H1 (cell line): ENCODE data around the gene CDH11. TPM values are rescaled to one million over a fixed set of nuclear protein-coding genes. Genes with fewer than 3 reads are reported as not detected.

Experiments
- CTCF ChIA-PET: fragments of 300-600 bp; sonication (Branson Sonifier 250); formaldehyde crosslinking; loops from one replicate; lab custom pipeline; 2021; ENCODE audit not compliant: partially characterized antibody; lab: Charles Lee
- POLR2A ChIA-PET: fragments of 300-600 bp; sonication (Branson Sonifier 250); formaldehyde crosslinking; loops from one replicate; lab custom pipeline; 2021; ENCODE audit warnings: inconsistent platforms; ENCODE audit not compliant: partially characterized antibody; lab: Charles Lee
- DNase-seq, 2 experiments: peaks; one replicate each; pipeline versions ENCODE4 v3.0.0 to v3.0.0-alpha.2; 2010 to 2022; ENCODE audit warnings: low spot score in 2 of 2, low read depth in 1 of 2, mixed read lengths in 1 of 2
- FAIRE-seq: peaks from 2 replicates; lab custom pipeline; 2011; peaks lifted over from hg19 to GRCh38; lab: Jason Lieb, UNC
- H2AFZ ChIP-seq: 2 replicates; pipeline ENCODE4 v1.8.1; 2012; ENCODE audit warnings: low read length, inconsistent platforms
- H2AK5ac ChIP-seq: 2 replicates; pipeline ENCODE4 v1.6.1; 2013; ENCODE audit warnings: low read depth, low read length
- H2BK120ac ChIP-seq: replicated peaks from 2 replicates; pipeline ENCODE3; 2013; ENCODE audit warnings: low read depth, low read length, inconsistent platforms
- H2BK12ac ChIP-seq: 2 replicates; pipeline ENCODE4 v1.6.1; 2013; ENCODE audit warnings: low read depth, low read length
- H2BK15ac ChIP-seq: 2 replicates; pipeline ENCODE4 v1.6.1; 2013; ENCODE audit warnings: low read length
- H2BK20ac ChIP-seq: 2 replicates; pipeline ENCODE4 v1.6.1; 2013; ENCODE audit warnings: low read length
- H2BK5ac ChIP-seq: 2 replicates; pipeline ENCODE4 v1.6.1; 2013; ENCODE audit warnings: low read depth, low read length
- H3K14ac ChIP-seq: 2 replicates; pipeline ENCODE4 v1.6.1; 2013; ENCODE audit warnings: inconsistent platforms; ENCODE audit not compliant: insufficient read length
- H3K18ac ChIP-seq: 2 replicates; pipeline ENCODE4 v1.6.1; 2013; ENCODE audit warnings: low read length; ENCODE audit errors: extremely low read depth
- H3K23ac ChIP-seq: 2 replicates; pipeline ENCODE4 v1.6.1; 2013; ENCODE audit warnings: inconsistent platforms; ENCODE audit not compliant: insufficient read length
- H3K23me2 ChIP-seq: 2 replicates; pipeline ENCODE4 v1.6.1; 2013; ENCODE audit warnings: low read depth, low read length
- H3K27ac ChIP-seq: 2 replicates; pipeline ENCODE4 v1.6.1; 2011; ENCODE audit warnings: low read depth, low read length, inconsistent platforms
- H3K27me3 ChIP-seq, 4 experiments: replicated peaks in 1 of 4; 1 replicate in 1 of 4; 2 replicates in 3 of 4; pipeline versions ENCODE4 v1.6.1 to v1.8.1; 2011 to 2013; ENCODE audit warnings: low read length in 3 of 4, mild to moderate bottlenecking in 3 of 4, inconsistent platforms in 2 of 4, mixed read lengths in 2 of 4, moderate library complexity in 1 of 4; ENCODE audit not compliant: control insufficient read depth in 3 of 4, insufficient read depth in 3 of 4; ENCODE audit errors: extremely low read depth in 1 of 4
- H3K36me3 ChIP-seq, 4 experiments: 2 replicates each; pipeline versions ENCODE4 v1.6.1 to v1.8.1; 2011 to 2013; ENCODE audit warnings: mild to moderate bottlenecking in 4 of 4, low read length in 3 of 4, moderate library complexity in 2 of 4, control low read depth in 1 of 4, inconsistent platforms in 1 of 4; ENCODE audit not compliant: insufficient read depth in 4 of 4, control insufficient read depth in 2 of 4
- H3K4ac ChIP-seq: replicated peaks from 2 replicates; pipeline ENCODE3; 2013; ENCODE audit warnings: low read length, low read depth, mixed read lengths, inconsistent platforms; ENCODE audit not compliant: insufficient read length
- H3K4me1 ChIP-seq, 4 experiments: replicated peaks in 1 of 4; 1 replicate in 1 of 4; 2 replicates in 3 of 4; pipeline versions ENCODE4 v1.6.1 to v1.8.1; 2011 to 2013; ENCODE audit warnings: low read length in 3 of 4, inconsistent platforms in 2 of 4, mixed read lengths in 1 of 4; ENCODE audit not compliant: insufficient read depth in 4 of 4, control insufficient read depth in 3 of 4
- H3K4me2 ChIP-seq, 2 experiments: 2 replicates each; pipeline versions ENCODE4 v1.6.1 to v1.8.1; 2011 to 2013; ENCODE audit warnings: low read depth in 2 of 2, low read length in 2 of 2, control low read depth in 1 of 2, inconsistent platforms in 1 of 2, mild to moderate bottlenecking in 1 of 2; ENCODE audit not compliant: insufficient read depth in 1 of 2
- H3K4me3 ChIP-seq, 4 experiments: fragments of 200-600, 300-600 bp in 1 of 4; sonication (generic), shearing (Covaris generic), sonication (Bioruptor Twin) in 1 of 4; 2 replicates each; pipeline versions ENCODE4 v1.5.1 to v1.8.1; 2011 to 2016; ENCODE audit warnings: low read length in 4 of 4, low read depth in 3 of 4, control low read depth in 2 of 4, inconsistent platforms in 2 of 4, mild to moderate bottlenecking in 2 of 4, mixed read lengths in 1 of 4, moderate library complexity in 1 of 4; ENCODE audit not compliant: insufficient read depth in 2 of 4; ENCODE audit errors: extremely low read depth in 1 of 4
- H3K56ac ChIP-seq: replicated peaks from 2 replicates; pipeline ENCODE3; 2013; ENCODE audit warnings: low read depth, mild to moderate bottlenecking, mixed read lengths, low read length, inconsistent platforms; ENCODE audit not compliant: insufficient read length
- H3K79me1 ChIP-seq: 2 replicates; pipeline ENCODE4 v1.6.1; 2013; ENCODE audit warnings: low read depth, low read length, control low read depth
- H3K79me2 ChIP-seq, 2 experiments: 2 replicates each; pipeline versions ENCODE4 v1.6.1 to v1.8.1; 2012 to 2013; ENCODE audit warnings: low read length in 2 of 2, mild to moderate bottlenecking in 2 of 2, inconsistent platforms in 1 of 2; ENCODE audit not compliant: insufficient read depth in 2 of 2, control insufficient read depth in 1 of 2
- H3K9ac ChIP-seq, 4 experiments: replicated peaks in 1 of 4; 1 replicate in 1 of 4; 2 replicates in 3 of 4; pipeline versions ENCODE4 v1.6.1 to v1.8.1; 2011 to 2013; ENCODE audit warnings: low read depth in 3 of 4, low read length in 3 of 4, control low read depth in 2 of 4, mild to moderate bottlenecking in 2 of 4, moderate library complexity in 2 of 4, inconsistent platforms in 1 of 4; ENCODE audit errors: extremely low read depth in 1 of 4
- H3K9me3 ChIP-seq, 2 experiments: 2 replicates each; pipeline versions ENCODE4 v1.6.1 to v1.8.1; 2012 to 2013; ENCODE audit warnings: mild to moderate bottlenecking in 2 of 2, moderate library complexity in 2 of 2, control low read depth in 1 of 2, inconsistent platforms in 1 of 2, low read depth in 1 of 2, low read length in 1 of 2, mixed read lengths in 1 of 2; ENCODE audit not compliant: insufficient read depth in 2 of 2
- H4K20me1 ChIP-seq, 2 experiments: replicated peaks in 1 of 2; 2 replicates each; pipeline versions ENCODE3 to v1.8.1; 2011 to 2013; ENCODE audit warnings: inconsistent platforms in 2 of 2, low read length in 2 of 2, mild to moderate bottlenecking in 1 of 2; ENCODE audit not compliant: insufficient read depth in 2 of 2, control insufficient read depth in 1 of 2
- H4K5ac ChIP-seq: 2 replicates; pipeline ENCODE4 v1.6.1; 2013; ENCODE audit warnings: low read length, low read depth, mixed read lengths, inconsistent platforms; ENCODE audit not compliant: insufficient read length
- H4K8ac ChIP-seq: 2 replicates; pipeline ENCODE4 v1.8.0; 2013; ENCODE audit warnings: mild to moderate bottlenecking, moderate library complexity, low read length, inconsistent platforms; ENCODE audit not compliant: insufficient read depth; ENCODE audit errors: extremely low read depth
- H4K91ac ChIP-seq: replicated peaks from 2 replicates; pipeline ENCODE3; 2013; ENCODE audit warnings: low read length, mixed read lengths, inconsistent platforms; ENCODE audit not compliant: insufficient read length
- GABPA ChIP-seq: IDR thresholded peaks from 2 replicates; pipeline ENCODE4 v1.6.1; 2011; ENCODE audit warnings: mild to moderate bottlenecking, low read length, moderate library complexity, borderline replicate concordance; ENCODE audit not compliant: insufficient read depth
- KDM5A ChIP-seq: fragments of 200-600 bp; IDR thresholded peaks from 2 replicates; pipeline ENCODE4 v1.7.1; 2012; ENCODE audit warnings: mild to moderate bottlenecking, low read length, inconsistent platforms, mixed read lengths
- SAP30 ChIP-seq: fragments of 300-600 bp; sonication (generic); IDR thresholded peaks from 2 replicates; pipeline ENCODE4 v1.7.1; 2012; ENCODE audit warnings: low read length, moderate library complexity, mild to moderate bottlenecking, inconsistent platforms; ENCODE audit not compliant: insufficient read depth, insufficient replicate concordance
- TCF12 ChIP-seq: IDR thresholded peaks from 2 replicates; pipeline ENCODE4 v1.6.1; 2011; ENCODE audit warnings: low read depth, mild to moderate bottlenecking, low read length
- WGBS, 2 experiments: shearing (Covaris generic) in 1 of 2; methylation state at CpG; one replicate each; pipeline versions ENCODE4 v1.1.6 to v1.1.7; 2013 to 2015; ENCODE audit warnings: low lambda C conversion rate in 2 of 2, mixed read lengths in 2 of 2, inconsistent platforms in 1 of 2, low coverage in 1 of 2, missing lambda C conversion rate in 1 of 2; ENCODE audit not compliant: insufficient replicate concordance in 2 of 2, insufficient coverage in 1 of 2, insufficient read length in 1 of 2; ENCODE audit errors: extremely low coverage in 1 of 2, missing lambda C conversion rate in 1 of 2; 5-methylcytosine and 5-hydroxymethylcytosine counted together
- polyA plus RNA-seq, 7 experiments: library from polyadenylated mRNA; depleted of rRNA in 3 of 7; stranded (reverse) in 5 of 7; unstranded in 2 of 7; fragments of >200 nt in 5 of 7; fragments of 200-250 nt in 2 of 7; gene quantifications; 1 replicate in 5 of 7; 2 replicates in 1 of 7; 4 replicates in 1 of 7; pipeline versions ENCODE4 v1.2.1 to v1.2.3, GENCODE V29; 2011 to 2013; ENCODE audit warnings: missing spikeins in 2 of 7, mixed read lengths in 2 of 7
- total RNA-seq: library from RNA; stranded (reverse); fragmentation: NEBNext Ultra II Directional; extraction: Animal tissue kit (Norgen Biotek cat#: 25700); gene quantifications from 2 replicates; pipeline ENCODE4 v1.2.1, GENCODE V29; 2021

Gene CDH11
- total and polyA plus RNA-seq, 2 of the 8 experiments (the other 6 are each of a cell fraction or from before 2014, with no cell fraction given): 3.3 to 8.4 TPM

DNA sequence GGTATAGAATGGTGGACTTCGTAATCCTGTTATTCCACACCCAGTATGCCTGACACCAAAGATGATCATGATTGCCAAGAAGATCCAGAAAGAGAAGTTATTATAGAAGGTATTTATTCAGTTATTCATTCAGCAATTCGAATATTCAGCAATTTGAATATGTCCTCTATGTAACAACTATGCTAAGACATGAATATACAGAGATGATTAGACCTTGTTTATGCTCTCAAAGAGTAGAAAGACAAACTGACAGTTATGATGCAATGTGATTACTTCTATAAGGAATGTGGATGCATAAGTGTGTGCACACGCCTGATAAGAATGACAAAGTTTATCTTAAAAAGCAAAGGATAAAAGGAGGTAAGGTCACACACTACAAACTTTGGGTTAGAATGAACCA, 218.1 kb downstream of the CDH11 start:
- Histone ChIP-seq H4K20me1 (no peaks in the 10 kb centered on the region), H2AFZ (no peak overlapping the region), H2AK5ac (no peak overlapping the region), H3K79me2 (no peaks in the 10 kb centered on the region), H2BK5ac (no peak overlapping the region), H3K27ac (no peak overlapping the region), H3K56ac (no peak overlapping the region), H3K23ac (no peak overlapping the region), H4K8ac (no peak overlapping the region), H3K23me2 (no peaks in the 10 kb centered on the region), H3K79me1 (no peaks in the 10 kb centered on the region), H3K27me3 (no peaks in the 10 kb centered on the region), H3K4ac (no peak overlapping the region), H3K4me2 (no peak overlapping the region), H2BK12ac (no peak overlapping the region), H2BK15ac (no peak overlapping the region), H3K9me3 (no peaks in the 10 kb centered on the region), H3K18ac (no peak overlapping the region), H3K4me3 (no peak overlapping the region), H4K5ac (no peak overlapping the region), H3K4me1 (no peaks in the 10 kb centered on the region), H4K91ac (no peak overlapping the region), H2BK20ac (no peak overlapping the region), H2BK120ac (no peak overlapping the region), H3K36me3 (no peaks in the 10 kb centered on the region), H3K9ac (no peak overlapping the region), H3K14ac (no peak overlapping the region)
- FAIRE-seq (no peak), DNase-seq (no peak)
- ChIA-PET CTCF (interaction anchor here (0.8 kb wide), 1 partner anchor 73 kb away, joined by 3 read pairs; no protein-coding TSS in a partner anchor), POLR2A (no interaction called here)
- 95% methylated on average over 3 of the region's 3 CpGs; no CpG with 5 or more reads in 1 of the 2 experiments for WGBS, 2 experiments
- TF ChIP-seq TCF12 (no peak), GABPA (no peak), SAP30 (no peak), KDM5A (no peak)
